Panc1 (cell line): ENCODE data around the gene CEP83. TPM values are rescaled to one million over a fixed set of nuclear protein-coding genes. Genes with fewer than 3 reads are reported as not detected.

Experiments
- ATAC-seq: fragments of 200-7000 bp; cut with Tn5 transposase; 2 replicates; pipeline ENCODE4 v1.9.1; 2020; ENCODE audit warnings: mild to moderate bottlenecking, moderate library complexity
- BruUV-seq: library from RNA; stranded (reverse); fragments of 400-500 nt; replicated peaks from 2 replicates; lab custom pipeline; 2021; lab: Mats Ljungman, UMichigan
- CTCF ChIA-PET: fragments of 300-600 bp; sonication (Branson Sonifier 250); formaldehyde crosslinking; loops from one replicate; lab custom pipeline; 2022; ENCODE audit warnings: antibody characterized with exemption; lab: Charles Lee
- POLR2A ChIA-PET: fragments of 300-600 bp; sonication (Branson Sonifier 250); formaldehyde crosslinking; loops from one replicate; lab custom pipeline; 2022; ENCODE audit warnings: antibody characterized with exemption; lab: Charles Lee
- DNase-seq: peaks from one replicate; pipeline ENCODE4 v3.0.0-alpha.2; 2010; ENCODE audit warnings: low read depth, low spot score
- H3K27ac ChIP-seq: 2 replicates; pipeline ENCODE4 v1.5.1; 2011; ENCODE audit warnings: mild to moderate bottlenecking, low read length, inconsistent platforms
- H3K27me3 ChIP-seq: fragments of 200-500 bp; sonication (Bioruptor generic); 2 replicates; pipeline ENCODE4 v1.6.0; 2014; ENCODE audit warnings: low read length, inconsistent platforms; ENCODE audit not compliant: control insufficient read depth, insufficient read depth
- H3K36me3 ChIP-seq: fragments of 200-500 bp; sonication (Bioruptor generic); 2 replicates; pipeline ENCODE4 v1.5.1; 2014; ENCODE audit warnings: inconsistent platforms, mild to moderate bottlenecking, low read length, moderate library complexity; ENCODE audit not compliant: control insufficient read depth, insufficient read depth
- H3K4me1 ChIP-seq: 2 replicates; pipeline ENCODE4 v1.5.1; 2011; ENCODE audit warnings: inconsistent platforms, mild to moderate bottlenecking, low read length, moderate library complexity; ENCODE audit not compliant: control insufficient read depth, insufficient read depth
- H3K4me3 ChIP-seq, 2 experiments: 2 replicates each; pipeline ENCODE4 v1.5.1; 2011 to 2012; ENCODE audit warnings: low read depth in 2 of 2, low read length in 2 of 2, mild to moderate bottlenecking in 2 of 2, inconsistent platforms in 1 of 2, moderate library complexity in 1 of 2
- H3K9me3 ChIP-seq: fragments of 200-500 bp; sonication (Bioruptor generic); 2 replicates; pipeline ENCODE4 v1.5.1; 2014; ENCODE audit warnings: low read depth, mild to moderate bottlenecking, inconsistent platforms, low read length, moderate library complexity; ENCODE audit not compliant: control insufficient read depth, insufficient read depth
- POLR2AphosphoS5 ChIP-seq: IDR thresholded peaks from 2 replicates; pipeline ENCODE4 v1.6.1; 2012; ENCODE audit warnings: mild to moderate bottlenecking, low read depth, low read length, moderate library complexity
- SIN3A ChIP-seq: IDR thresholded peaks from 2 replicates; pipeline ENCODE4 v1.6.1; 2012; ENCODE audit warnings: low read depth, mild to moderate bottlenecking, low read length, moderate library complexity, borderline replicate concordance; ENCODE audit not compliant: insufficient read depth
- TCF7L2 ChIP-seq: IDR thresholded peaks from 2 replicates; pipeline ENCODE4 v1.6.1; 2011; ENCODE audit warnings: mild to moderate bottlenecking, low read depth, low read length, inconsistent platforms
- in situ Hi-C: cut with HindIII; loops from 2 replicates; pipeline ENCODE4 v1.10.0; 2016; ENCODE audit warnings: low sequenced_read_pairs, low pct_unique_long_range_greater_than_20kb
- intact Hi-C: fragments of 100-400 bp; cut with micrococcal nuclease; formaldehyde crosslinking; loops from one replicate; pipeline ENCODE4 v1.10.0; 2022; ENCODE audit not compliant: unreplicated experiment
- total RNA-seq: library from RNA; stranded (reverse); gene quantifications from one replicate; pipeline ENCODE4 v1.2.1, GENCODE V29; 2021; ENCODE audit not compliant: unreplicated experiment
- TF ChIP-seq, protein P1 (sequence below), 2 experiments: IDR thresholded peaks; 2 replicates each; pipeline ENCODE4 v1.6.1; 2011 to 2012; ENCODE audit warnings: low read depth in 2 of 2, control low read depth in 1 of 2, low read length in 1 of 2, mild to moderate bottlenecking in 1 of 2, moderate library complexity in 1 of 2; ENCODE audit not compliant: insufficient read depth in 1 of 2
- TF ChIP-seq, protein P2 (sequence below): fragments of 450-650 bp; IDR thresholded peaks from 2 replicates; pipeline ENCODE4 v1.5.1; 2017; ENCODE audit warnings: mild to moderate bottlenecking

The CEP83 gene
- total RNA-seq, 1 experiment from 2014 or later = 28.0 TPM

DNA sequence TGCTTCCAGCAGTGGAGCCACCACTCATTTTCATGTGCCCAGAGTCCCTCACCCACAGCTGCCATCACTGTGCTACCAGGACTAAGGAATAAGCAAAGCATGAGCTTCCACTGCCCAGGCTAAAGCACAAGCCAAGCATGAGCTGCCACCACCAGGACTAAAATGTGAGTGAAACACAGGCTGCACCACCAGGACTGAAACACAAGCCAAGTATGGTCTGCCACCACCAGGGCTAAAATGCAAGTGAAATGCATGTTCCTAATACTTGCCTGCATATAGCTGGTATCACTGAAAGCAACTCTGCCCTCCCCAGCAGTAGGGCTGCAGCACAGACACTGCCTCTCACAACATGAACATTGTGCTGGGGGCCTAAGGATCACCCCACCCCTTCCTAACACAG lies 30.0 kb downstream of the CEP83 start:
- in situ Hi-C loops = no loop called here
- no TSS peak for BruUV-seq
- ATAC-seq (no peak), DNase-seq (no peak)
- no peaks in the 10 kb centered on the region for H3K36me3 ChIP-seq
- intact Hi-C loops = no loop called here
- H3K27me3 ChIP-seq = no peaks in the 10 kb centered on the region
- POLR2A ChIA-PET = no interaction called here
- peaks cover 14% of the 10 kb centered on the region; the same call in 1 of the 2 replicates for H3K9me3 ChIP-seq
- CTCF ChIA-PET = no interaction called here
- TF ChIP-seq POLR2AphosphoS5 = no peak
- TF ChIP-seq, protein P1, sequence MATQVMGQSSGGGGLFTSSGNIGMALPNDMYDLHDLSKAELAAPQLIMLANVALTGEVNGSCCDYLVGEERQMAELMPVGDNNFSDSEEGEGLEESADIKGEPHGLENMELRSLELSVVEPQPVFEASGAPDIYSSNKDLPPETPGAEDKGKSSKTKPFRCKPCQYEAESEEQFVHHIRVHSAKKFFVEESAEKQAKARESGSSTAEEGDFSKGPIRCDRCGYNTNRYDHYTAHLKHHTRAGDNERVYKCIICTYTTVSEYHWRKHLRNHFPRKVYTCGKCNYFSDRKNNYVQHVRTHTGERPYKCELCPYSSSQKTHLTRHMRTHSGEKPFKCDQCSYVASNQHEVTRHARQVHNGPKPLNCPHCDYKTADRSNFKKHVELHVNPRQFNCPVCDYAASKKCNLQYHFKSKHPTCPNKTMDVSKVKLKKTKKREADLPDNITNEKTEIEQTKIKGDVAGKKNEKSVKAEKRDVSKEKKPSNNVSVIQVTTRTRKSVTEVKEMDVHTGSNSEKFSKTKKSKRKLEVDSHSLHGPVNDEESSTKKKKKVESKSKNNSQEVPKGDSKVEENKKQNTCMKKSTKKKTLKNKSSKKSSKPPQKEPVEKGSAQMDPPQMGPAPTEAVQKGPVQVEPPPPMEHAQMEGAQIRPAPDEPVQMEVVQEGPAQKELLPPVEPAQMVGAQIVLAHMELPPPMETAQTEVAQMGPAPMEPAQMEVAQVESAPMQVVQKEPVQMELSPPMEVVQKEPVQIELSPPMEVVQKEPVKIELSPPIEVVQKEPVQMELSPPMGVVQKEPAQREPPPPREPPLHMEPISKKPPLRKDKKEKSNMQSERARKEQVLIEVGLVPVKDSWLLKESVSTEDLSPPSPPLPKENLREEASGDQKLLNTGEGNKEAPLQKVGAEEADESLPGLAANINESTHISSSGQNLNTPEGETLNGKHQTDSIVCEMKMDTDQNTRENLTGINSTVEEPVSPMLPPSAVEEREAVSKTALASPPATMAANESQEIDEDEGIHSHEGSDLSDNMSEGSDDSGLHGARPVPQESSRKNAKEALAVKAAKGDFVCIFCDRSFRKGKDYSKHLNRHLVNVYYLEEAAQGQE (IDR thresholded peaks at IDR 0.05; ENCODE audit: insufficient read depth in 1 of 2, low read depth in 2 of 2, low read length in 1 of 2) = no peak
- no peak for TF ChIP-seq TCF7L2
- H3K4me1 ChIP-seq = no peaks in the 10 kb centered on the region
- no peak overlapping the region for H3K27ac ChIP-seq
- no peak overlapping the region for H3K4me3 ChIP-seq

DNA sequence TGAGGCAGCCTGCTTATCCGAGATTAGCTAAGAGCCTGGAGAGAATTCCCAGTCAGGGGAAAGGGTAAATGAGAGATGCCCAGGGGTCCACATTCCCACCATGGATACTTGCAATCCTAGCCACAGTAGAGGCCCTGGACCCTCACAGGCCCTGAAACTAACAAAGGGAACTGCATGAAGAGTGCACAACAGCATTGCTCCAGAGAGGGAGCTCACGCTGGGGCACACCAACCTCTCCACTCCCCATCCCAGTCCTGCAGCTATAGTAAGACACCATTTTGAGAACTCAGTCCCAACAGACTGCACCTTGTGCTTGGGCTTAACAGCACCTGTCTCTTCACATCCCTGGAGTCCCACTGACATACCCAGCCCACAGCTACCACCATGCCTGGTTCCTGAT lies 30.5 kb downstream of the CEP83 start:
- Histone ChIP-seq H3K27me3 (no peaks in the 10 kb centered on the region), H3K36me3 (no peaks in the 10 kb centered on the region), H3K9me3 (peaks cover 14% of the 10 kb centered on the region; the same call in 1 of the 2 replicates), H3K4me3 (no peak overlapping the region), H3K27ac (no peak overlapping the region), H3K4me1 (no peaks in the 10 kb centered on the region)
- TF ChIP-seq SIN3A (no peak), POLR2AphosphoS5 (no peak), TCF7L2 (no peak)
- TF ChIP-seq, protein P1 (IDR thresholded peaks at IDR 0.05; ENCODE audit: insufficient read depth in 1 of 2, low read depth in 2 of 2, low read length in 1 of 2) = no peak
- TF ChIP-seq, protein P2, sequence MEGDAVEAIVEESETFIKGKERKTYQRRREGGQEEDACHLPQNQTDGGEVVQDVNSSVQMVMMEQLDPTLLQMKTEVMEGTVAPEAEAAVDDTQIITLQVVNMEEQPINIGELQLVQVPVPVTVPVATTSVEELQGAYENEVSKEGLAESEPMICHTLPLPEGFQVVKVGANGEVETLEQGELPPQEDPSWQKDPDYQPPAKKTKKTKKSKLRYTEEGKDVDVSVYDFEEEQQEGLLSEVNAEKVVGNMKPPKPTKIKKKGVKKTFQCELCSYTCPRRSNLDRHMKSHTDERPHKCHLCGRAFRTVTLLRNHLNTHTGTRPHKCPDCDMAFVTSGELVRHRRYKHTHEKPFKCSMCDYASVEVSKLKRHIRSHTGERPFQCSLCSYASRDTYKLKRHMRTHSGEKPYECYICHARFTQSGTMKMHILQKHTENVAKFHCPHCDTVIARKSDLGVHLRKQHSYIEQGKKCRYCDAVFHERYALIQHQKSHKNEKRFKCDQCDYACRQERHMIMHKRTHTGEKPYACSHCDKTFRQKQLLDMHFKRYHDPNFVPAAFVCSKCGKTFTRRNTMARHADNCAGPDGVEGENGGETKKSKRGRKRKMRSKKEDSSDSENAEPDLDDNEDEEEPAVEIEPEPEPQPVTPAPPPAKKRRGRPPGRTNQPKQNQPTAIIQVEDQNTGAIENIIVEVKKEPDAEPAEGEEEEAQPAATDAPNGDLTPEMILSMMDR = no peak
- no TSS peak for BruUV-seq
- ChIA-PET CTCF (no interaction called here), POLR2A (no interaction called here)
- intact Hi-C loops = no loop called here
- ATAC-seq = no peak
- no peak for DNase-seq
- in situ Hi-C loops = no loop called here
